Activated CD4-positive, alpha-beta T cell treated with anti-CD3 and anti-CD28 coated beads for 36 hours (primary cell): ENCODE data around the gene KCNK1. TPM values are rescaled to one million over a fixed set of nuclear protein-coding genes. Genes with fewer than 3 reads are reported as not detected.

Experiments used
- ATAC-seq: fragments of 200-7000 bp; cut with Tn5 transposase; one replicate; pipeline ENCODE4 v1.10.0; 2021; ENCODE audit warnings: mild to moderate bottlenecking, moderate library complexity
- CTCF ChIA-PET: fragments of 350-600 bp; sonication (Branson Sonifier 250); formaldehyde crosslinking; loops from one replicate; lab custom pipeline; 2021; ENCODE audit warnings: antibody characterized with exemption; lab: Charles Lee
- POLR2A ChIA-PET: fragments of 350-600 bp; sonication (Branson Sonifier 250); formaldehyde crosslinking; loops from one replicate; lab custom pipeline; 2021; ENCODE audit warnings: antibody characterized with exemption, inconsistent platforms; lab: Charles Lee
- DNase-seq: peaks from one replicate; pipeline ENCODE4 v3.0.0-alpha.2; 2020
- H3K27ac Mint-ChIP-seq: one replicate; pipeline ENCODE4 v1.8.0; 2021; ENCODE audit warnings: mixed read lengths
- H3K27me3 Mint-ChIP-seq: one replicate; pipeline ENCODE4 v1.8.0; 2021; ENCODE audit warnings: mixed read lengths
- H3K36me3 Mint-ChIP-seq: one replicate; pipeline ENCODE4 v1.8.0; 2021; ENCODE audit warnings: low read depth, mixed read lengths
- H3K4me1 Mint-ChIP-seq: one replicate; pipeline ENCODE4 v1.8.0; 2021; ENCODE audit warnings: mixed read lengths
- H3K4me3 Mint-ChIP-seq: one replicate; pipeline ENCODE4 v1.8.0; 2021; ENCODE audit warnings: mild to moderate bottlenecking, moderate library complexity, mixed read lengths
- H3K9me3 Mint-ChIP-seq: one replicate; pipeline ENCODE4 v1.8.0; 2021; ENCODE audit warnings: low read depth, mixed read lengths
- intact Hi-C, 2 experiments: fragments of 100-400 bp; cut with DNase I in 1 of 2; cut with micrococcal nuclease in 1 of 2; formaldehyde crosslinking; loops; one replicate each; pipeline versions ENCODE4 v1.14.2 to v1.15.1; 2022 to 2024; cut with DNase I, micrococcal nuclease
- total RNA-seq, 2 experiments: library from RNA; stranded (reverse); gene quantifications; one replicate each; pipeline ENCODE4 v1.2.3, GENCODE V29; 2021

KCNK1 gene
- total RNA-seq, 2 experiments from 2014 or later = 0.91 to 1.1 TPM

GRCh38 chr1:233689748-233690254 is 75.9 kb downstream of the KCNK1 start:
- Mint-ChIP-seq H3K4me3 (no peak overlapping the region), H3K27ac (no peak overlapping the region), H3K4me1 (no peaks in the 10 kb centered on the region), H3K9me3 (no peaks in the 10 kb centered on the region), H3K27me3 (peaks cover 18% of the 10 kb centered on the region), H3K36me3 (no peaks in the 10 kb centered on the region)
- ATAC-seq (no peak), DNase-seq (no peak)
- ChIA-PET POLR2A (no interaction called here), CTCF (no interaction called here)
- intact Hi-C loops = no loop called here

DNA sequence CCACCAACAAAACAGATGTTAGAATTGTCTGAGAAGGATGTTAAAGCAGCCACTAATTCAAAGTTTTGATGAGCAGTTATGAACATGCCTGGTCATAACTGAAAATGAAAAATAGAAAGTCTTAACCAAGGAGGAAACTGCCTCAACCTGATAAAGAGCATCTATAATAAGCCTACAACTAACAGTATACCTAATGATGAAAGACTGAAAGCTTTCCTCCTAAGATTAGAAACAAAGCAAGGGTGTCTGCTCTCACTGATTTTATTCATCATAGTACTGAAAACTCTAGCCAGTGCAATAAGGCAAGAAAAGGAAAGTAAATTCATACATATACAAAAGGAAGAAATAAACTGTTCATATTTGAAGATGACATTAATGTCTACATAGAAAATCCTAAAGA is 82.0 kb downstream of the KCNK1 start:
- DNase-seq (no peak), ATAC-seq (no peak)
- intact Hi-C loops = no loop called here
- CTCF ChIA-PET = no interaction called here
- H3K9me3 Mint-ChIP-seq = no peaks in the 10 kb centered on the region
- no peaks in the 10 kb centered on the region for H3K36me3 Mint-ChIP-seq
- H3K4me3 Mint-ChIP-seq = no peak overlapping the region
- POLR2A ChIA-PET = no interaction called here
- H3K27me3 Mint-ChIP-seq = peaks cover 18% of the 10 kb centered on the region
- no peaks in the 10 kb centered on the region for H3K4me1 Mint-ChIP-seq
- no peak overlapping the region for H3K27ac Mint-ChIP-seq

DNA sequence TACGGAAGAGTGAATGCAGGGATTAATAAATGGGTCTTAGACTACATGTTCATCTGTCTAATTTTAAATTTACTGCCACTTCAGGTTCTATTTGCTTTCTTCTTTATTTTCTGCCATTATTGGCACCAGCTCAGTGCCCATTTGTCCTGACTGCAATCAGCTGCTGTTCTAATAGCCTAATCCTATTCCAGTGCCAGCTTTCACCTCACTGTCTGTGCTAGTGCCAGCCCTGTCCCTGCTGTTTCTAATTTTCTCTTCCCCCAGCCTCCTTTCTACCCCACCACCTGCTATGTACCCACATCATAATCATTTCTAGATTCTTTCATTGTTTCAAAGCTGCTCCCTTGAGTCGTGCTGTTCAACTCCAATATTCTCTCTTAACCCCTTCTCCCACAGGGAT is 86.4 kb downstream of the KCNK1 start:
- H3K9me3 Mint-ChIP-seq = no peaks in the 10 kb centered on the region
- peaks cover 32% of the 10 kb centered on the region for H3K27me3 Mint-ChIP-seq
- H3K4me3 Mint-ChIP-seq = no peak overlapping the region
- no peak overlapping the region for H3K27ac Mint-ChIP-seq
- ATAC-seq = no peak
- no peak for DNase-seq
- ChIA-PET POLR2A (no interaction called here), CTCF (no interaction called here)
- intact Hi-C loops = no loop called here
- no peaks in the 10 kb centered on the region for H3K4me1 Mint-ChIP-seq
- no peaks in the 10 kb centered on the region for H3K36me3 Mint-ChIP-seq

DNA sequence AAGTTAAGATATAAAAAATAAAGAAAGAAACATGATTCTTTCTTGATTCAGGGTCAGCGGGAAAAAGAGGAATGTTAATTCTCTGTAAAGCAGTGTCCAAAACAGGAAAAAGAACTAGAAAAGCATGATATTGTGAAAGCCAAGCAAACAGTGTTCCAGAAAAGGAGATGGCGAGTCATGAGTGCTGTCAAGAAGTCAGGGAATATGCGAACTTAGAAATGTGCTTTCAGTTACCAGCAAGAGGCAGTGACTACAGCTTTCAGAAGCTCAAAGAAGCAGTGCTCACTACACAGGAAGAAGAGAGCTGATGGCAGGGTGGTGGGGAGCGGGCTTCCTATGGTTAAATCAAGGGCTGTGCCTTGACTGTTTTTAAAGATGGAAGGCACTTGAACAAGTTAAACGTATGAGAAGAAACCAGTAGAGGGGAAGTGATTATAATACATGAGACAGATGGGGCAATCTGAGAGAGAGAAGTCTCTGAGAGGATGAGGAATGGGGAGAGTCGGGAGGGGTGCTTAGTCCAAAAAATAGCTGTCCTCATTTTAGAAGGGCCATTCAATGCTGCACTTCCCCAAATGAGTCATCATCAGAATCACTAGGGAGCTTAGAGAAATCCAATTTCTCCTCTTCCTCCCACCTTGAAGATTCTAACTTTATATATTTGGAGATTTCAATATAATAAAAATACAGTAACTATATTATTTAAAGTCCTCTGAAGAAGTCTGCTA is 90.4 kb downstream of the KCNK1 start:
- DNase-seq (no peak), ATAC-seq (no peak)
- no peaks in the 10 kb centered on the region for H3K36me3 Mint-ChIP-seq
- H3K9me3 Mint-ChIP-seq = peaks cover 7% of the 10 kb centered on the region
- peaks cover 32% of the 10 kb centered on the region for H3K27me3 Mint-ChIP-seq
- no peak overlapping the region for H3K4me3 Mint-ChIP-seq
- H3K27ac Mint-ChIP-seq = no peak overlapping the region
- H3K4me1 Mint-ChIP-seq = no peaks in the 10 kb centered on the region
- POLR2A ChIA-PET = no interaction called here
- intact Hi-C loops = no loop called here
- CTCF ChIA-PET = no interaction called here

- Mint-ChIP-seq H3K4me3 (no peak overlapping the region), H3K27me3 (peaks cover 30% of the 10 kb centered on the region), H3K27ac (no peak overlapping the region), H3K36me3 (no peaks in the 10 kb centered on the region), H3K9me3 (peaks cover 7% of the 10 kb centered on the region), H3K4me1 (no peaks in the 10 kb centered on the region)
- ATAC-seq (no peak), DNase-seq (no peak)
- CTCF ChIA-PET = no interaction called here
- POLR2A ChIA-PET = no interaction called here
- intact Hi-C loops = no loop called here
These were observed 91.2 kb downstream of the KCNK1 start for GRCh38 chr1:233704898-233705723.

DNA sequence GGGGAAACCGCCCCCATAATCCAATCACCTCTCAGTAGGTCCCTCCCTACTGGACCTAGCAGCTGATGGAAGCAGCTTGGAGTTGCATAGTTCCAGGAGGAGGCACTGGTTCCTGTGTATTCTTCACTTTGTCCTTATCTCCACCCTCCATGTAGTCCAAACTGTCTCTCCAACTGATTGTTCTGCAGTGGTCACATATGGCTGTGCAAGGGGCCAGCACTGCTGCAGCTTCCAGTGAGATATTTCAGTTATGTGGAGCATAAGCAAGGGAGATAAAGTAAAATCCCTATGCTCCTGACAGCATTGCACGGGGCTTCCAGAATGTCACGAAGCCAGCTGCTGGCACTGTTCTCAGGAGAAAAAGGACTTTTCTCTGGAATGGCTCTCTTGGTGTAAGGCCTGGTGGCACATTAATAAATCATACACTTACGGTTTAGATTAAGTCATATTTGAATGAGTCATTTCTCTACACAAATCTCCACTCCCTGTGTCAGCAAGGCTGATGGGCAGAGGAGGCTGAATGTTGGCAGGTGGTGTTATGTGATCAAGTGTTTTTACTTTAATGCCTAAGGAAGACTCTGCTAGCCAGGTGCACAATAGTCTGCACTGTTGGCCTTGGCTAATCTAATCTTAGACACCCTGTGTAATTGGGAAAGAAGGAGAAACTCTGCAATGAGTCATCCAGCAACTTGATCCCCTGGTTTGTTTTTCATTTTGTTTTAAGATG is 93.4 kb downstream of the KCNK1 start:
- H3K36me3 Mint-ChIP-seq = no peaks in the 10 kb centered on the region
- ATAC-seq = no peak

DNA sequence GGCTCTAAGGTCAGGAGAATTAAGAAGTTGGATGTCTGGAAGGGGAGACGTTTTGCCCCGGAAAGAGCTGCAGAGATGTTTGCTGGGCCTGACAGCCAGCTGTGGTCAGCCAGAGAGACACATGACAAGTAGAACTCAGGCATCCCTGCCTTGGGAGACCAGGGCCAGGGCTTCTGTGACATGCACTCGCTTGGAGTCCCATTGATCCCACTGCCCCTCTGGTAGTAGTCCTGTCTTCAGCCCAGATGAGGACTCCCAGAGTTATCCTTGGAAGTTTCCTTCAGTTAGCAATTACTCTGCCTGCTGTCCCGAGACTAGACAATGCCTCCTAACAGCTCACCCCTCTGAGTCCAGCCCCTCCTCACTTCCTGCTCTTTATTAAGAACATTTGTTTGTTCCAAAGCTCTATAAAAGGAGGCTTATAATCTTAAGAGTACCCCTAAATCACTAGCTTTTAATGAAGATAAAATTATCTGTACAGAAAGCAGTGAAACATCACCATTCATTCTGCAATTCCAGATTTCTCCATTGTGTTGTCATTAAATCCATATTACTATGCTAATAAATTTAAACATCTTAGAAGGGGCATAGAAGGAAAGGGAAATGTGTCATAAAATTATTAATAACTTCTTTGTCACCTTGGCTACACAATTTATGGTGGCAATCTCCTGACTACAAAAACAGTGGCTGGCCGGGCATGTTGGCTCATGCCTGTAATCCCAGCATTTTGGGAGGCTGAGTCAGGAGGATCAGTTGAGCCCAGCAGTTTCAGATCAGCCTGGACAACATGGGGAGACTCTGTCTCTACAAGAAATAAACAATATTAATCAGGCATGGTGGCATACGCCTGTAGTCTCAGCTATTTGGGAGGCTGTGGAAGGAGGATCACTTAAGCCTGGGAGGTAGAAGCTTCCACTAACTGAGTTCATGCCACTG is 94.2 kb downstream of the KCNK1 start:
- Mint-ChIP-seq H3K27ac (no peak overlapping the region), H3K27me3 (peaks cover 20% of the 10 kb centered on the region), H3K9me3 (peaks cover 9% of the 10 kb centered on the region), H3K36me3 (no peaks in the 10 kb centered on the region), H3K4me1 (no peaks in the 10 kb centered on the region), H3K4me3 (no peak overlapping the region)
- CTCF ChIA-PET = no interaction called here
- no peak for DNase-seq
- POLR2A ChIA-PET = interaction anchor here (0.6 kb wide), 1 partner anchor 356 kb away, joined by 7 read pairs; no protein-coding TSS in a partner anchor
- no peak for ATAC-seq
- intact Hi-C loops = no loop called here

More for the DNA sequence above, 93.4 kb downstream of the KCNK1 start:
- DNase-seq = no peak
- Mint-ChIP-seq H3K4me3 (no peak overlapping the region), H3K4me1 (no peaks in the 10 kb centered on the region), H3K27me3 (peaks cover 18% of the 10 kb centered on the region), H3K9me3 (peaks cover 9% of the 10 kb centered on the region), H3K27ac (no peak overlapping the region)
- intact Hi-C loops = no loop called here
- ChIA-PET CTCF (no interaction called here), POLR2A (no interaction called here)

GRCh38 chr1:233710031-233710430 is 96.1 kb downstream of the KCNK1 start:
- CTCF ChIA-PET = no interaction called here
- no peak for ATAC-seq
- intact Hi-C loops = no loop called here
- H3K27ac Mint-ChIP-seq = no peak overlapping the region
- peaks cover 15% of the 10 kb centered on the region for H3K27me3 Mint-ChIP-seq
- POLR2A ChIA-PET = no interaction called here
- no peaks in the 10 kb centered on the region for H3K4me1 Mint-ChIP-seq
- H3K36me3 Mint-ChIP-seq = no peaks in the 10 kb centered on the region
- DNase-seq = no peak
- no peak overlapping the region for H3K4me3 Mint-ChIP-seq
- H3K9me3 Mint-ChIP-seq = peaks cover 9% of the 10 kb centered on the region

DNA sequence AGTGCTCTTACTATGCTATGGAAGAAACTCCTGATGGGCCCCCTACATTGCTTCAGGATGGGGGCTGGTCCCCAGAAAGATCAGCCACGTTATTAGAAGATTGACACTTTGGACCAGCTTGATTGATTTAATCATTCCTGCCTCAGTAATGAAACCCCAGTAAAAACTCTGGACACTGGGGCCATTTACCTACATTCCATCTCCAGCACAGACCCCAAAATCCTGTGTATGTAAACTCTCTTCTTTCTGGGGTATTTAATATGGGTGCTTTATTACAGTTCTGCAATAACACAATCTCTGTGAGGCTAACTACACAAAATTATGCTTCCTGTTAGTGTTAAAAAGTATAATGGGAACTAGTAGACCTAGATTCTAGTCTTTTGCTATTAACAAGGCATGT is 96.6 kb downstream of the KCNK1 start:
- DNase-seq (no peak), ATAC-seq (no peak)
- Mint-ChIP-seq H3K9me3 (peaks cover 9% of the 10 kb centered on the region), H3K36me3 (no peaks in the 10 kb centered on the region), H3K4me3 (no peak overlapping the region), H3K4me1 (no peaks in the 10 kb centered on the region), H3K27me3 (peaks cover 14% of the 10 kb centered on the region), H3K27ac (no peak overlapping the region)
- CTCF ChIA-PET = no interaction called here
- intact Hi-C loops = no loop called here
- POLR2A ChIA-PET = no interaction called here

GRCh38 chr1:233714631-233715217 is 100.8 kb downstream of the KCNK1 start:
- intact Hi-C loops = no loop called here
- ATAC-seq = no peak

More at GRCh38 chr1:233714631-233715217, 100.8 kb downstream of the KCNK1 start:
- CTCF ChIA-PET = no interaction called here
- Mint-ChIP-seq H3K4me1 (no peaks in the 10 kb centered on the region), H3K36me3 (no peaks in the 10 kb centered on the region), H3K4me3 (no peak overlapping the region), H3K27ac (no peak overlapping the region), H3K27me3 (peaks cover 8% of the 10 kb centered on the region), H3K9me3 (peaks cover 3% of the 10 kb centered on the region)
- POLR2A ChIA-PET = no interaction called here
- no peak for DNase-seq
